Stimulated activated CD8-positive, alpha-beta memory T cell treated with anti-CD3 and anti-CD28 coated beads, Interleukin-2, amount 100 ng/mL, for 1 hour (primary cell): ENCODE measurements around the gene ASXL2.
"Not testable (repeated sequence)": the region's sequence is repeated elsewhere in the genome, so short reads cannot be mapped to it uniquely, and the experiment has no call there.

Source experiments
- DNase-seq, 2 donors: peaks; one replicate each; pipeline ENCODE4 v3.0.0-alpha.2; 2020; ENCODE audit warnings: low read depth in 2 of 2

The ASXL2 gene

GRCh38 chr2:25891672-25892071, 13.4 kb upstream of the ASXL2 start:
- DNase-seq, result no peak

- DNase-seq, result no peak
These were observed 9.4 kb upstream of the ASXL2 start for GRCh38 chr2:25887624-25888242.

- DNase-seq, result no peak
These were observed 7.6 kb upstream of the ASXL2 start for GRCh38 chr2:25885933-25886332.

- DNase-seq, result no peak
These were observed 3.5 kb upstream of the ASXL2 start for GRCh38 chr2:25881764-25882163.

GRCh38 chr2:25879133-25879730, 945 bp upstream of the ASXL2 start:
- no peak for DNase-seq

- DNase-seq, result peak; percentile 13 to 16
These were observed 591 bp downstream of the ASXL2 start for GRCh38 chr2:25877431-25878360.

- no peak for DNase-seq
These were observed 6.2 kb downstream of the ASXL2 start for GRCh38 chr2:25872134-25872533.

- DNase-seq, result no peak
These were observed 10.8 kb downstream of the ASXL2 start for GRCh38 chr2:25867396-25868003.

GRCh38 chr2:25856377-25856776, 21.9 kb downstream of the ASXL2 start:
- DNase-seq, result no peak

GRCh38 chr2:25855065-25855464, 23.2 kb downstream of the ASXL2 start:
- no peak for DNase-seq

GRCh38 chr2:25854613-25855012, 23.7 kb downstream of the ASXL2 start:
- no peak for DNase-seq

GRCh38 chr2:25853038-25853638, 25.1 kb downstream of the ASXL2 start:
- DNase-seq, result no peak

- DNase-seq, result no peak
These were observed 26.4 kb downstream of the ASXL2 start for GRCh38 chr2:25851740-25852503.

GRCh38 chr2:25850400-25850799, 27.9 kb downstream of the ASXL2 start:
- DNase-seq, result not testable (repeated sequence)

- not testable (repeated sequence) for DNase-seq
These were observed 28.9 kb downstream of the ASXL2 start for GRCh38 chr2:25849350-25849749.

GRCh38 chr2:25845843-25846505, 32.3 kb downstream of the ASXL2 start:
- DNase-seq, result no peak

- DNase-seq, result no peak
These were observed 34.2 kb downstream of the ASXL2 start for GRCh38 chr2:25844089-25844488.

GRCh38 chr2:25842155-25842554, 36.1 kb downstream of the ASXL2 start:
- DNase-seq, result no peak

GRCh38 chr2:25838152-25838756, 40.0 kb downstream of the ASXL2 start:
- no peak for DNase-seq

GRCh38 chr2:25835906-25836305, 42.4 kb downstream of the ASXL2 start:
- no peak for DNase-seq
